HTR-8/SVneo (cell line): ENCODE measurements around the gene PIGZ.

Experiments
- DNase-seq: peaks from one replicate; pipeline ENCODE4 v3.0.0; 2011; ENCODE audit warnings: low spot score, mixed read lengths; ENCODE audit not compliant: insufficient read length
- FAIRE-seq: peaks from 2 replicates; lab custom pipeline; 2011; peaks lifted over from hg19 to GRCh38; lab: Jason Lieb, UNC

Gene PIGZ

GRCh38 chr3:196985298-196985697, 16.7 kb upstream of the PIGZ start:
- DNase-seq: no peak
- no peak for FAIRE-seq

GRCh38 chr3:196983186-196983585, 14.6 kb upstream of the PIGZ start:
- DNase-seq (no peak), FAIRE-seq (no peak)

GRCh38 chr3:196981657-196982056, 13.0 kb upstream of the PIGZ start:
- FAIRE-seq (no peak), DNase-seq (no peak)

GRCh38 chr3:196979545-196979944, 10.9 kb upstream of the PIGZ start:
- no peak for FAIRE-seq
- DNase-seq: no peak

- FAIRE-seq: no peak
Measured at GRCh38 chr3:196976941-196977340, 8.3 kb upstream of the PIGZ start.

GRCh38 chr3:196975349-196975748, 6.7 kb upstream of the PIGZ start:
- FAIRE-seq: no peak
- no peak for DNase-seq

More at GRCh38 chr3:196976941-196977340, 8.3 kb upstream of the PIGZ start:
- DNase-seq: no peak

- no peak for FAIRE-seq
Measured at GRCh38 chr3:196974661-196975060, 6.0 kb upstream of the PIGZ start.

GRCh38 chr3:196971094-196971698, 2.6 kb upstream of the PIGZ start:
- FAIRE-seq (no peak), DNase-seq (no peak)

More at GRCh38 chr3:196974661-196975060, 6.0 kb upstream of the PIGZ start:
- no peak for DNase-seq

GRCh38 chr3:196970547-196971093, 2.0 kb upstream of the PIGZ start:
- no peak for FAIRE-seq
- DNase-seq: no peak

- FAIRE-seq (peak; percentile 72), DNase-seq (peak; percentile 81)
Measured at GRCh38 chr3:196969660-196970546, 1.3 kb upstream of the PIGZ start.

GRCh38 chr3:196969134-196969659, 564 bp upstream of the PIGZ start:
- FAIRE-seq (no peak), DNase-seq (peak; percentile 39)

- DNase-seq (no peak), FAIRE-seq (no peak)
Measured at GRCh38 chr3:196967412-196968232, 1.0 kb downstream of the PIGZ start.

- DNase-seq (no peak), FAIRE-seq (no peak)
Measured at GRCh38 chr3:196966526-196967401, 1.9 kb downstream of the PIGZ start.

GRCh38 chr3:196965804-196966173, 2.8 kb downstream of the PIGZ start:
- DNase-seq: no peak
- no peak for FAIRE-seq

- FAIRE-seq (no peak), DNase-seq (no peak)
Measured at GRCh38 chr3:196965112-196965803, 3.4 kb downstream of the PIGZ start.

GRCh38 chr3:196963631-196963953, 5.0 kb downstream of the PIGZ start:
- DNase-seq: no peak
- FAIRE-seq: no peak

- FAIRE-seq (no peak), DNase-seq (no peak)
Measured at GRCh38 chr3:196962930-196963630, 5.6 kb downstream of the PIGZ start.
